Caco-2 (cell line): ENCODE data around the gene DAPL1. TPM values are rescaled to one million over a fixed set of nuclear protein-coding genes. Genes with fewer than 3 reads are reported as not detected.

ENCODE experiments used
- BruUV-seq: library from RNA; stranded (reverse); fragments of 400-500 nt; replicated peaks from 2 replicates; lab custom pipeline; 2021; lab: Mats Ljungman, UMichigan
- CTCF ChIA-PET: fragments of 300-600 bp; sonication (Branson Sonifier 250); formaldehyde crosslinking; loops from one replicate; lab custom pipeline; 2022; ENCODE audit warnings: antibody characterized with exemption; lab: Charles Lee
- POLR2A ChIA-PET: fragments of 300-600 bp; sonication (Branson Sonifier 250); formaldehyde crosslinking; loops from one replicate; lab custom pipeline; 2022; ENCODE audit warnings: antibody characterized with exemption; lab: Charles Lee
- DNase-seq, 2 experiments: peaks; one replicate each; pipeline versions ENCODE4 v3.0.0 to v3.0.0-alpha.2; 2020 to 2022
- H3K27me3 ChIP-seq: replicated peaks from 2 replicates; pipeline ENCODE4 v1.6.0; 2011; ENCODE audit warnings: low read length; ENCODE audit not compliant: control insufficient read depth, insufficient read depth
- H3K36me3 ChIP-seq: 2 replicates; pipeline ENCODE4 v1.5.1; 2011; ENCODE audit warnings: low read length; ENCODE audit not compliant: control insufficient read depth, insufficient read depth
- H3K4me1 ChIP-seq: fragments of 250-450 bp; sonication (Bioruptor Pico); 2 replicates; pipeline ENCODE4 v1.5.1; 2020; ENCODE audit warnings: mild to moderate bottlenecking
- H3K4me3 ChIP-seq: 2 replicates; pipeline ENCODE4 v1.5.1; 2011; ENCODE audit warnings: low read depth, mild to moderate bottlenecking, control low read depth, low read length
- H3K9me3 ChIP-seq: fragments of 250-450 bp; sonication (Bioruptor Pico); 2 replicates; pipeline ENCODE4 v1.5.1; 2020; ENCODE audit warnings: mild to moderate bottlenecking, moderate library complexity
- H3K27ac Mint-ChIP-seq: one replicate; pipeline ENCODE4 v1.8.0; 2022; ENCODE audit warnings: mixed read lengths; ENCODE audit not compliant: unreplicated experiment
- H3K27me3 Mint-ChIP-seq: one replicate; pipeline ENCODE4 v1.8.0; 2022; ENCODE audit warnings: mixed read lengths; ENCODE audit not compliant: insufficient read depth, unreplicated experiment
- H3K36me3 Mint-ChIP-seq: one replicate; pipeline ENCODE4 v1.8.0; 2022; ENCODE audit warnings: mild to moderate bottlenecking, mixed read lengths; ENCODE audit not compliant: insufficient read depth, unreplicated experiment
- H3K4me1 Mint-ChIP-seq: one replicate; pipeline ENCODE4 v1.8.0; 2022; ENCODE audit warnings: low read depth, mixed read lengths; ENCODE audit not compliant: unreplicated experiment
- H3K4me3 Mint-ChIP-seq: one replicate; pipeline ENCODE4 v1.8.0; 2022; ENCODE audit warnings: mild to moderate bottlenecking, moderate library complexity, mixed read lengths; ENCODE audit not compliant: unreplicated experiment
- H3K9me3 Mint-ChIP-seq: one replicate; pipeline ENCODE4 v1.8.0; 2022; ENCODE audit warnings: mixed read lengths; ENCODE audit not compliant: unreplicated experiment
- intact Hi-C: fragments of 100-400 bp; cut with micrococcal nuclease; formaldehyde crosslinking; loops from one replicate; pipeline ENCODE4 v1.10.0; 2022; ENCODE audit not compliant: unreplicated experiment
- total RNA-seq: library from RNA; stranded (reverse); gene quantifications from 2 replicates; pipeline ENCODE4 v1.2.3, GENCODE V29; 2022
- TF ChIP-seq, protein P1 (sequence below), 2 experiments: fragments of 200-600 bp in 1 of 2; IDR thresholded peaks; 1 replicate in 1 of 2; 2 replicates in 1 of 2; pipeline versions ENCODE4 v1.5.1 to v1.8.0; 2011 to 2022; ENCODE audit warnings: antibody characterized with exemption in 1 of 2, control low read depth in 1 of 2, inconsistent platforms in 1 of 2, low read depth in 1 of 2, low read length in 1 of 2, mild to moderate bottlenecking in 1 of 2, moderate library complexity in 1 of 2; ENCODE audit not compliant: insufficient read depth in 1 of 2, severe bottlenecking in 1 of 2, unreplicated experiment in 1 of 2

Gene DAPL1
- total RNA-seq, 1 experiment from 2014 or later = not detected

DNA sequence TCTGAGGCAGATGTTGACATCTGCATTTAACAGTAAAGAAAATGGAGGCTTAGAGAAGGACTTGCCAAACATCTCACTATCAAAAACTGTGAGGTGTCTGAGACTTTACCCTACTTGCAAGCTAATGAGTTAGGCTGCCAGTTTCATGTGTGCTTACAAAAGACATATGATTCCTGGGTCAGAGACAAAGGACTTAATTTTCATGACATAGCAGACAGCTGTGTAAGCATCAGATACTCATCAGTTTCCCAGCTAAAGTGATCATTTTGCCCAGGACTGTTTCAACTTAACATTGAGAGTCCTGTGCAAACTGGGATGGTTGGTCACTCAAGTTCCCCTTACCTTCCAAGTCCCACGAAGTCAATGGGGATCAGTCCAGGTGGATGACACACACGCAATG lies 18.9 kb upstream of the DAPL1 start:
- ChIA-PET CTCF (interaction anchor here (1.2 kb wide), 1 partner anchor 22 kb away, joined by 5 read pairs; no protein-coding TSS in a partner anchor), POLR2A (no interaction called here)
- no TSS peak for BruUV-seq
- Histone ChIP-seq H3K4me3 (no peak overlapping the region), H3K4me1 (peaks cover 39% of the 10 kb centered on the region), H3K27me3 (no peaks in the 10 kb centered on the region), H3K9me3 (no peaks in the 10 kb centered on the region), H3K36me3 (no peaks in the 10 kb centered on the region)
- TF ChIP-seq, protein P1, sequence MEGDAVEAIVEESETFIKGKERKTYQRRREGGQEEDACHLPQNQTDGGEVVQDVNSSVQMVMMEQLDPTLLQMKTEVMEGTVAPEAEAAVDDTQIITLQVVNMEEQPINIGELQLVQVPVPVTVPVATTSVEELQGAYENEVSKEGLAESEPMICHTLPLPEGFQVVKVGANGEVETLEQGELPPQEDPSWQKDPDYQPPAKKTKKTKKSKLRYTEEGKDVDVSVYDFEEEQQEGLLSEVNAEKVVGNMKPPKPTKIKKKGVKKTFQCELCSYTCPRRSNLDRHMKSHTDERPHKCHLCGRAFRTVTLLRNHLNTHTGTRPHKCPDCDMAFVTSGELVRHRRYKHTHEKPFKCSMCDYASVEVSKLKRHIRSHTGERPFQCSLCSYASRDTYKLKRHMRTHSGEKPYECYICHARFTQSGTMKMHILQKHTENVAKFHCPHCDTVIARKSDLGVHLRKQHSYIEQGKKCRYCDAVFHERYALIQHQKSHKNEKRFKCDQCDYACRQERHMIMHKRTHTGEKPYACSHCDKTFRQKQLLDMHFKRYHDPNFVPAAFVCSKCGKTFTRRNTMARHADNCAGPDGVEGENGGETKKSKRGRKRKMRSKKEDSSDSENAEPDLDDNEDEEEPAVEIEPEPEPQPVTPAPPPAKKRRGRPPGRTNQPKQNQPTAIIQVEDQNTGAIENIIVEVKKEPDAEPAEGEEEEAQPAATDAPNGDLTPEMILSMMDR (IDR thresholded peaks at IDR 0.05; ENCODE audit: insufficient read depth in 1 of 2, low read depth in 1 of 2, low read length in 1 of 2, severe bottlenecking in 1 of 2, unreplicated experiment in 1 of 2) = no peak
- no peak for DNase-seq
- Mint-ChIP-seq H3K4me3 (no peak overlapping the region), H3K9me3 (no peaks in the 10 kb centered on the region), H3K36me3 (no peaks in the 10 kb centered on the region), H3K27me3 (no peaks in the 10 kb centered on the region), H3K4me1 (peaks cover 20% of the 10 kb centered on the region), H3K27ac (no peak overlapping the region)
- intact Hi-C loops = loop anchor here (5.0 kb wide), 2 partner anchors 91 to 111 kb away; no protein-coding TSS in a partner anchor

DNA sequence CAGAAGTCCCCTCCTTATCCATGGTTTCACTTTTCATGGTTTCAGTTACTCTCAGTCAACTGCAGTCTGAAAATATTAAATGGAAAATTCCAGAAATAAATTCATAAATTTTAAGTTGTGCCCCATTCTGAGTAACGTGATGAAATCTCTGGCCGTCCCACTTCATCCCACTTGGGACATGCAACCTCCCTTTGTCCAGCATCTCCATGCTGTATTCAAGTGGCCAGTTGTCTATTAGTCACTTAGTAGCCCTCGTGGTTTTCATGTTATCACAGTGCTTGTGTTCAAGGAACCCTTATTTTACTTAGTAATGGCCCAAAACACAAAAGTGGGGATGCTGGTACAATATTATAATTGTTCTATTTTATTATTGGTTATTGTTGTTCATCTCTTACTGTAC lies 18.0 kb upstream of the DAPL1 start:
- ChIA-PET POLR2A (no interaction called here), CTCF (interaction anchor here (1.2 kb wide), 1 partner anchor 22 kb away, joined by 5 read pairs; no protein-coding TSS in a partner anchor)
- no peak overlapping the region for H3K27ac Mint-ChIP-seq

DNA sequence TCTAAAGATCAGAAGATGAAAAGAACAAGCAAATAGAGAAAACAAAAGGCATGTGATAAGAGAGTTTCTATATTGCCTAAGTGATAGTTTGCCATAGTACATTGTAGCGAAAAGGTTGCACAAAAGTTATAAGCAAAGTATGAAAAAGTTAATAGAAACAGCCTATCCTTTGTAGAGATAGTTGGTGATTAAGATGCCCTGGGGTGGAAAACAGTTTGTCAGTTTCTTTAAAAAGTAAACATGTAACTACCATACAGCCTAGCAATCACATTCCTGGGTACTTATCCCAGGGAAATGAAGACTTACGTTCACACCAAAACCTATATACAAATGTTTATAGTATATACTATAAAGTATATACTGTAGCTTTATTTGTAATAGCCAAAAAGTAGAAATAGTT lies 16.9 kb upstream of the DAPL1 start:
- no peak overlapping the region for H3K27ac Mint-ChIP-seq
- POLR2A ChIA-PET = interaction anchor here (0.6 kb wide), 1 partner anchor 322 kb away, joined by 3 read pairs; the partner anchor contains the start of gene CCDC148

More for the DNA sequence above, 18.0 kb upstream of the DAPL1 start:
- Mint-ChIP-seq H3K36me3 (no peaks in the 10 kb centered on the region), H3K4me1 (peaks cover 23% of the 10 kb centered on the region), H3K4me3 (no peak overlapping the region), H3K27me3 (no peaks in the 10 kb centered on the region), H3K9me3 (no peaks in the 10 kb centered on the region)
- intact Hi-C loops = loop anchor here (5.0 kb wide), 2 partner anchors 90 to 110 kb away; no protein-coding TSS in a partner anchor
- Histone ChIP-seq H3K9me3 (no peaks in the 10 kb centered on the region), H3K27me3 (no peaks in the 10 kb centered on the region), H3K4me1 (peaks cover 44% of the 10 kb centered on the region), H3K4me3 (no peak overlapping the region), H3K36me3 (no peaks in the 10 kb centered on the region)
- TF ChIP-seq, protein P1 (IDR thresholded peaks at IDR 0.05; ENCODE audit: insufficient read depth in 1 of 2, low read depth in 1 of 2, low read length in 1 of 2, severe bottlenecking in 1 of 2, unreplicated experiment in 1 of 2) = no peak
- no peak for DNase-seq
- no TSS peak for BruUV-seq

More for the DNA sequence above, 16.9 kb upstream of the DAPL1 start:
- Mint-ChIP-seq H3K4me1 (peaks cover 23% of the 10 kb centered on the region), H3K27me3 (no peaks in the 10 kb centered on the region), H3K36me3 (no peaks in the 10 kb centered on the region), H3K4me3 (no peak overlapping the region), H3K9me3 (no peaks in the 10 kb centered on the region)
- TF ChIP-seq, protein P1 (IDR thresholded peaks at IDR 0.05; ENCODE audit: insufficient read depth in 1 of 2, low read depth in 1 of 2, low read length in 1 of 2, severe bottlenecking in 1 of 2, unreplicated experiment in 1 of 2) = no peak
- BruUV-seq = no TSS peak
- CTCF ChIA-PET = no interaction called here
- intact Hi-C loops = loop anchor here (1.0 to 5.0 kb wide), 4 partner anchors 23 to 171 kb away; no protein-coding TSS in a partner anchor
- peak in 1 of 2 experiments; percentile 69 for DNase-seq
- H3K36me3 ChIP-seq = no peaks in the 10 kb centered on the region
- peaks cover 44% of the 10 kb centered on the region for H3K4me1 ChIP-seq
- H3K9me3 ChIP-seq = no peaks in the 10 kb centered on the region
- no peaks in the 10 kb centered on the region for H3K27me3 ChIP-seq
- H3K4me3 ChIP-seq = no peak overlapping the region
